ENCODE measurements around the gene CEP85. TPM values are rescaled to one million over a fixed set of nuclear protein-coding genes. Genes with fewer than 3 reads are reported as not detected.
A peak's percentile ranks its signal among the peaks of the same experiment; 100 is the strongest.

CEP85 gene
- total RNA-seq, 2 donors from 2014 or later, result 17.7 to 38.6 TPM

- DNase-seq (peak; percentile 93), ATAC-seq (peak; percentile 91 to 92)
- intact Hi-C loops (cut with DNase I), result loop anchor here (2.0 to 10.0 kb wide), 4 partner anchors 37 to 217 kb away; no protein-coding TSS in a partner anchor
Observed at GRCh38 chr1:26321315-26322041, 87.5 kb downstream of the CEP85 start.

- intact Hi-C loops (cut with DNase I), result loop anchor here in 1 of 2 donors (10.0 kb wide), 1 partner anchor 47 kb away; no protein-coding TSS in a partner anchor
- no peak for DNase-seq
- no peak for ATAC-seq
Observed at GRCh38 chr1:26322042-26322331, 88.0 kb downstream of the CEP85 start.

GRCh38 chr1:26323382-26323781, 89.4 kb downstream of the CEP85 start:
- DNase-seq (no peak), ATAC-seq (no peak)
- intact Hi-C loops (cut with DNase I), result loop anchor here in 1 of 2 donors (10.0 kb wide), 1 partner anchor 49 kb away; no protein-coding TSS in a partner anchor

GRCh38 chr1:26324550-26324949, 90.5 kb downstream of the CEP85 start:
- intact Hi-C loops (cut with DNase I), result loop anchor here in 1 of 2 donors (10.0 kb wide), 1 partner anchor 50 kb away; no protein-coding TSS in a partner anchor
- ATAC-seq (no peak), DNase-seq (no peak)

GRCh38 chr1:26327956-26328362, 94.0 kb downstream of the CEP85 start:
- DNase-seq, result no peak
- intact Hi-C loops (cut with DNase I), result loop anchor here (5.0 to 10.0 kb wide), 2 partner anchors 34 to 53 kb away; no protein-coding TSS in a partner anchor
- ATAC-seq, result no peak

Other genes starting within 250 kb of the CEP85 start
- gene PAFAH2, start 236.1 kb upstream of the CEP85 start, total RNA-seq, result 1 to 10 TPM; 5.5 to 6.8 TPM
- 1 to 10 TPM; 1.3 to 3.2 TPM for gene EXTL1, start 212.4 kb upstream of the CEP85 start, total RNA-seq
- gene SLC30A2, start 188.1 kb upstream of the CEP85 start, total RNA-seq, result 1 to 10 TPM in 1 of 2 donors, under 1 TPM in 1; 0.32 to 1.0 TPM
- 100 to 1,000 TPM; 101 to 219 TPM for gene TRIM63, start 166.6 kb upstream of the CEP85 start, total RNA-seq
- gene PDIK1L, start 122.4 kb upstream of the CEP85 start, total RNA-seq, result 1 to 10 TPM; 3.3 to 4.7 TPM
- 1 to 10 TPM; 5.2 to 5.3 TPM for gene FAM110D, start 75.1 kb upstream of the CEP85 start, total RNA-seq
- not detected for gene C1orf232, start 65.2 kb upstream of the CEP85 start, total RNA-seq
- gene ZNF593, start 64.3 kb upstream of the CEP85 start, total RNA-seq, result 10 to 100 TPM; 13.4 to 24.3 TPM
- not detected for gene ZNF593OS, start 62.4 kb upstream of the CEP85 start, total RNA-seq
- under 1 TPM; 0.60 to 0.85 TPM for gene CNKSR1, start 56.7 kb upstream of the CEP85 start, total RNA-seq
- gene CATSPER4, start 43.6 kb upstream of the CEP85 start, total RNA-seq, result not detected
- 10 to 100 TPM; 90.6 to 93.9 TPM for gene SH3BGRL3, start 45.9 kb downstream of the CEP85 start, total RNA-seq
- gene UBXN11, start 72.4 kb downstream of the CEP85 start, total RNA-seq, result 10 to 100 TPM; 14.5 to 15.7 TPM
- 10 to 100 TPM in 1 of 2 donors, 1 to 10 TPM in 1; 5.5 to 14.3 TPM for gene CD52, start 83.8 kb downstream of the CEP85 start, total RNA-seq
- not detected for gene CRYBG2, start 119.9 kb downstream of the CEP85 start, total RNA-seq
- under 1 TPM in 1 of 2 donors, not detected in 1; 0.35 TPM for gene ZNF683, start 138.6 kb downstream of the CEP85 start, total RNA-seq
- gene LIN28A, start 176.6 kb downstream of the CEP85 start, total RNA-seq, result under 1 TPM in 1 of 2 donors, not detected in 1; 0.15 TPM
- 10 to 100 TPM; 44.7 to 49.6 TPM for gene DHDDS, start 198.1 kb downstream of the CEP85 start, total RNA-seq
- 100 to 1,000 TPM; 125 to 165 TPM for gene HMGN2, start 238.2 kb downstream of the CEP85 start, total RNA-seq

Measured in left cardiac atrium (tissue), 4 donors.